ENCODE measurements around the gene RUBCN. TPM values are rescaled to one million over a fixed set of nuclear protein-coding genes. Genes with fewer than 3 reads are reported as not detected.
"Not testable (repeated sequence)": the region's sequence is repeated elsewhere in the genome, so short reads cannot be mapped to it uniquely, and the experiment has no call there.

Gene RUBCN
- total RNA-seq, 1 donor from 2014 or later = 3.7 TPM

DNA sequence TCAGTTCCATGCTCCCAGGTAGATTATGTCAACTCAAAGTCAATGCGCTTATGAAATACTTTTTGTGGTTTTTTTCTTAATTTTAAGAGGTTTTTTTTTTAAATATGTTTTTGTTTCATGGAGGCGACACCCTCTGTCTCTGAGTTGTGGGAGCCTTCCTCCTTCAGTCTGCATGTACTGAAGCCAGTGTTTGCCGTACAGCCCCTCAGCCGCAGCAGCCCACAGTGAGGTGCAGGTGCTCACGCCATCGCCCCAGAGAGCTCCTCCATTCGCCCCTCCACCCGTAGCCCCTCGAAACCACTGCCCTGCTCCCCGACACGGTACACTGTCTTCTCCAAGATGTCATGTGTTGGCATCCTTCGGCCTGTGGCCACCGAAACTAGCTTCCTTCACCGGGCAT lies 107.4 kb downstream of the RUBCN start:
- not testable (repeated sequence) for H3K36me3 ChIP-seq (ENCODE audit: control insufficient read depth in 3 of 3, insufficient read depth in 3 of 3, low read length in 3 of 3); H3K4me1 ChIP-seq (ENCODE audit: control insufficient read depth in 3 of 3, insufficient read depth in 3 of 3, low read length in 3 of 3); H3K27me3 ChIP-seq (ENCODE audit: control insufficient read depth in 3 of 3, insufficient read depth in 3 of 3, low read length in 3 of 3); H3K9ac ChIP-seq (ENCODE audit: low read depth in 1 of 3, low read length in 3 of 3); H3K4me3 ChIP-seq (ENCODE audit: low read length in 3 of 3); H3K9me3 ChIP-seq (ENCODE audit: control insufficient read depth in 3 of 3, low read length in 3 of 3); H3K27ac ChIP-seq (ENCODE audit: low read depth, low read length)

DNA sequence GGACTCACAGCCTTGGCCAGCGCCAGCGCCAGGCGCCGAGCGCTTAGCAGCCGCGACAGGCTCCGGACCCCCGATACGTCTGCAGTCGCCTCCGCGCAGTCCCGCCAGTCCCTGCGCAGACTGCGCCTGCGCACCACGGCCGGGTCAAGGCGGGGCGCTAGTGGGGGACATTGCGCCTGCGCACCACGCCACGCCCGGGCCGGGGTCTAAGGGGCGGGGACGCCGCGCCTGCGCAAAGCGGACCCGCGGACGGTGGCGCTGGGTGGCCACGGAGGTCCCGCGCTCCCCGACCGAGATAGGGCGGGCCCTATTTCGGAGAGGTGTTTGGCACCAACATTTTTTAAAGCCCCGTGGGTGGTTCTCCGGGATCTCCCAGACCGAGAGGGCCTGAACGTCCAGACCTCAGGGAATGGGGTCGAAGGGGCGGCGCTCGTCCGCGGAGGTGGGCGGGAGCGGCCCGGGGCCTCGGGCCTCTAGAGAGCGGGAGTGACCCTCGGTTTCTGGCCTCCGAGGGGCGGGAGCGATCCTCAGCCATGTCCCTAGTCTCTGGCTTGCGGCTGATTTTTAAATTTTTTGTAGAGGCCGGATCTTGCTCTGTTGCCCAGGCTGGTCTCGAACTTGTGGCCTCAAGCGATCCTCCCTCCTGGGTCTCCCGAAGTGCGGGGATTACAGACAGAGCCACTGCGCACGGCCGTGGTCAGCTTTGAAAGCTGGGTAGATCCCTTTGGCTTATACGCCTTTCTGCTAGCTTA lies 108.8 kb downstream of the RUBCN start:
- H3K4me3 ChIP-seq (ENCODE audit: low read length in 3 of 3) = peak overlapping the region; percentile 63 to 76 (median 72)
- H3K9me3 ChIP-seq (ENCODE audit: control insufficient read depth in 3 of 3, low read length in 3 of 3); H3K4me1 ChIP-seq (ENCODE audit: control insufficient read depth in 3 of 3, insufficient read depth in 3 of 3, low read length in 3 of 3); H3K27me3 ChIP-seq (ENCODE audit: control insufficient read depth in 3 of 3, insufficient read depth in 3 of 3, low read length in 3 of 3); H3K36me3 ChIP-seq (ENCODE audit: control insufficient read depth in 3 of 3, insufficient read depth in 3 of 3, low read length in 3 of 3): not testable (repeated sequence)
- peak overlapping the region; percentile 68 to 87 (median 82) for H3K9ac ChIP-seq (ENCODE audit: low read depth in 1 of 3, low read length in 3 of 3)
- peak overlapping the region; percentile 80 for H3K27ac ChIP-seq (ENCODE audit: low read depth, low read length)

DNA sequence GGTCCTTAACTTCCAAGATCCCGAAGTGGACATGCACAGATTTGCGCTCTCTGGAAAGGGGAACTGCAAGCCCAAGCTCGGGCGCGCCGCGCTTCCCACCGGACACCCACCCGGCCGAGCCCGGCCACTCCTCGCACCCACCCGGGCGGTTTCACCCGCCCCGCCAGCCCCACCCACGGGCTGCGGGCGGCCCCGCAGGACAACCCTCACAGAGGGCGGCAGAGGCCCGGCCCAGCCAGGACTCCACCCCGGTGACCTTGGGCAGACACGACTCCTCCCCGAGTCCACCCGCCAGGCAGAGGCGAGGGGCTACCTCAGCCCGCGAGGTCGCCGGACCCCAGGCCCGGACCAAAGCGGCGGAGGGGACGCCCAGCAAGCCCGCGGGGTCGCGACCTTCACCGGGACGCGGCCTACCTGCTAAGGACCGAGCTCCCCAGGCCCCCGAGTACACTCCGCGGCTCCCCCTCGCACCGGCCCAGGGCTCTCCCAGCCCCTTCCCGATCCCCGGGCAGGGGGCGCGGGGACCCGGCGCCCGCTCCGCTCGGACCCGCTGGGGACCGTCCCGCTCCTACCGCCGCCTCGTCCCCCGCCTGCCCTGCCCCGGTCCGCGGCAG lies 109.4 kb downstream of the RUBCN start:
- peak overlapping the region; percentile 80 for H3K27ac ChIP-seq (ENCODE audit: low read depth, low read length)
- H3K4me3 ChIP-seq (ENCODE audit: low read length in 3 of 3) = peak overlapping the region in 2 of 3 donors; percentile 72 to 76
- H3K4me1 ChIP-seq (ENCODE audit: control insufficient read depth in 3 of 3, insufficient read depth in 3 of 3, low read length in 3 of 3); H3K9me3 ChIP-seq (ENCODE audit: control insufficient read depth in 3 of 3, low read length in 3 of 3); H3K36me3 ChIP-seq (ENCODE audit: control insufficient read depth in 3 of 3, insufficient read depth in 3 of 3, low read length in 3 of 3); H3K27me3 ChIP-seq (ENCODE audit: control insufficient read depth in 3 of 3, insufficient read depth in 3 of 3, low read length in 3 of 3): not testable (repeated sequence)
- H3K9ac ChIP-seq (ENCODE audit: low read depth in 1 of 3, low read length in 3 of 3) = peak overlapping the region in 2 of 3 donors; percentile 82 to 87

DNA sequence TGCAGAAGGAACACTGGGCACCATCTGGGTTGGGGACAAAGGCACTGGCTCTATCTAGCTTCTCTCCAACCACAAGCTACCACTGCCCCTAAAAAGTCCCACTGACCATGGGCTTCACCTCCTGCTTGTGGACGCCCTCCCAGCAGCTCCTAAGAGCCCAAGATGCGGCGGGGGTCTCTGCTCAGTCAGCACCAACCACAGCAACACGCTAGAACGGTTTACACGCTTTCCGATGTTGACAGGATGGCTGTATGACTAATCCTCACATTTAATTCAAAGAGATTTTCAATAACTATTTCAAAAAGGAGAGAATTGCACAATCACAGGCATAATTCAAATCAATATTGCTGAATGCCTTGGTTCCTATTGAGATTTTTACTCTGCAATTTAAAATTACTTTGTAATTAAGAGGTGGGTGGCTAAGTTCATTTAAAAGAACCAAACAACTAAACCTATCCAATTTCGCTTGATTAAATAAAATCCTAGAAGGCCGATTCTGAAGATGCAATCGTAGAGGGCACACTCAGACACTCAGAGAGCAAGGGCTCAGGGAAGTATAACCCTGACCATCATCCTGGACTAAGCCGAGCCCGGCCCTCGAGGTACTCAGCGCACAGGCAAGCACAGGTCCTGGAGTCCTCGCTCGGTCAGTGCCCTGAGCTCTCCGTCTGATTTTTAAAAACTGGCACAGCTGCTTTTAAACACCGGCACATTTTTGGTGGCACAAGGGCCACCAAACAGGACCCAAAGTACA lies 110.1 kb downstream of the RUBCN start:
- H3K4me1 ChIP-seq (ENCODE audit: control insufficient read depth in 3 of 3, insufficient read depth in 3 of 3, low read length in 3 of 3); H3K9me3 ChIP-seq (ENCODE audit: control insufficient read depth in 3 of 3, low read length in 3 of 3); H3K9ac ChIP-seq (ENCODE audit: low read depth in 1 of 3, low read length in 3 of 3); H3K36me3 ChIP-seq (ENCODE audit: control insufficient read depth in 3 of 3, insufficient read depth in 3 of 3, low read length in 3 of 3); H3K27me3 ChIP-seq (ENCODE audit: control insufficient read depth in 3 of 3, insufficient read depth in 3 of 3, low read length in 3 of 3); H3K27ac ChIP-seq (ENCODE audit: low read depth, low read length): not testable (repeated sequence)
- peak overlapping the region in 1 of 3 donors; percentile 49 for H3K4me3 ChIP-seq (ENCODE audit: low read length in 3 of 3)

DNA sequence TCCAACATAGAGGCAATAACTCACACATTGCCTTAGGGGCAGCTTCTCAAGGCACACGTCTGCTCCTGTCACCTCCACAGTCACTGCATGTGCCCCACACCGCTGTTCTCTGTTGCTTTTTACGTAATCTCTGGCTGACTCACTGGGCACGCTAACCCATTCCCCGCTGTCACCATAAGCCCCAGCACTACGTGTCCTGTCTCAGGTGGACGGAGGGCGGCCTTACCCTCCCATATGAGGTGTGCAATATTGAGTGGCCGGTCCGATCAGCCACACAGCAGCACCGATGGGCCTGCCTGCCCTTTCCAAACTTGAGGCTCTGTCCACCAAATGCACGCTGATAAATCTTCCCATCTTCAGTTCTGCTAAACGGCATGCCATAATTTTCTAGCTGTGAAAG lies 115.2 kb downstream of the RUBCN start:
- H3K4me3 ChIP-seq (ENCODE audit: low read length in 3 of 3); H3K27me3 ChIP-seq (ENCODE audit: control insufficient read depth in 3 of 3, insufficient read depth in 3 of 3, low read length in 3 of 3); H3K9me3 ChIP-seq (ENCODE audit: control insufficient read depth in 3 of 3, low read length in 3 of 3); H3K9ac ChIP-seq (ENCODE audit: low read depth in 1 of 3, low read length in 3 of 3); H3K27ac ChIP-seq (ENCODE audit: low read depth, low read length); H3K4me1 ChIP-seq (ENCODE audit: control insufficient read depth in 3 of 3, insufficient read depth in 3 of 3, low read length in 3 of 3): not testable (repeated sequence)
- H3K36me3 ChIP-seq (ENCODE audit: control insufficient read depth in 3 of 3, insufficient read depth in 3 of 3, low read length in 3 of 3) = peaks cover 22 to 34% (median 33%) of the 10 kb centered on the region in 3 donors

Other genes starting within 250 kb of the RUBCN start
- 2.6 TPM for gene BDH1, start 180.9 kb downstream of the RUBCN start, total RNA-seq
- gene FYTTD1, start 13.0 kb upstream of the RUBCN start, total RNA-seq = 22.4 TPM
- 48.0 TPM for gene LRCH3, start 54.4 kb upstream of the RUBCN start, total RNA-seq
- 1,632 TPM for gene RPL35A, start 213.3 kb upstream of the RUBCN start, total RNA-seq
- gene LMLN, start 223.3 kb upstream of the RUBCN start, total RNA-seq = 4.2 TPM

Data from skeletal muscle tissue (tissue), 4 donors.